Activated CD8-positive, alpha-beta memory T cell treated with anti-CD3 and anti-CD28 coated beads for 1 hour (primary cell): ENCODE results near the gene EFCAB10.

Experiments used
- DNase-seq, 2 donors: peaks; one replicate each; pipeline ENCODE4 v3.0.0-alpha.2; 2020; ENCODE audit warnings: low read depth in 1 of 2; ENCODE audit errors: extremely low read depth in 1 of 2

EFCAB10 gene, protein sequence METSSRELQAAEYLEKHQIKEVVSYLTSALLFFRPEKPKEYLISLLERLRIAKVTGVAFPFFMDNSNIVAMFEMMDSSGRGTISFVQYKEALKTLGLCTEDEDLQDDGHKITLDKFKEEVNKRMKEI

GRCh38 chr7:105581066-105581811, at the start of gene EFCAB10:
TSS of gene EFCAB10 (minus strand) at chr7:105581493. CDS start at chr7:105581463, 30 bp downstream.
- DNase-seq = peak in 1 of 2 donors; percentile 16

DNA sequence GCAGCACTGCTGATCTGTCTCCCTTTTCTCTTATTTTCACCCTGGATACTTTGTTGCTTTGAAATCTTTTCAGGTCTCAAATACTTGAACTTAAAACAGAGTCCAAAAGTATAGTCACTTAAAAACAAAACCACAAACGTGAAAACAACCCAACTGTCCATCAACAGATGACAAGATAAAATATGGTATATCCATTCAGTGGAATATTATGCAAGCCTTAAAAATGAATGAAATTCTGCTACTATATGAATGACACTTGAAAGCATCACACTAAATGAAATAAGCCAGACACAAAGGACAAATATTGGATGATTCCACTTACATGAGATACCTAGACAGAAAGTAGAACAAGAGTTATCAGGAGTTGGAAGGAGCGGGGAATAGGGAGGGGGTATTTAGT, 44.7 kb upstream of the EFCAB10 start:
- DNase-seq = no peak

DNA sequence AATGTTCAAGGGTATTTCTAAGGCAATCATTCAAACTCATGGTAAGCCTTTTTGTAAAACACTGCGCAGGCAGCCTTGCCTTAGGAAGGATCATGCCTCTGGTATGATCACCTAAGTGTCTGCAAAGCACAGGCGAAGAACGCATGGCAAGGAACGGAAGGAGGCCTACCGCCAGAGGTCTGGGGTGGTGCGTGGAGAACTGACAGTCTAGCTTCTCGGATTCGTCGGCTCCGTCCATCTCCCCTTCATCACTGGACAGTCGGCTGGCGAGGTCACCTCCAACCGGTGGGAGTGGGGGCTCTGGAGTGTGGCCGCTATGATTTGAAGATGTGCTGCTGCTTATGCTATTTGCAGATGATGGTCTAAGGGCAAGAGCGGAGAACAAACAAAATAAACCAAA, 42.6 kb upstream of the EFCAB10 start:
- no peak for DNase-seq

DNA sequence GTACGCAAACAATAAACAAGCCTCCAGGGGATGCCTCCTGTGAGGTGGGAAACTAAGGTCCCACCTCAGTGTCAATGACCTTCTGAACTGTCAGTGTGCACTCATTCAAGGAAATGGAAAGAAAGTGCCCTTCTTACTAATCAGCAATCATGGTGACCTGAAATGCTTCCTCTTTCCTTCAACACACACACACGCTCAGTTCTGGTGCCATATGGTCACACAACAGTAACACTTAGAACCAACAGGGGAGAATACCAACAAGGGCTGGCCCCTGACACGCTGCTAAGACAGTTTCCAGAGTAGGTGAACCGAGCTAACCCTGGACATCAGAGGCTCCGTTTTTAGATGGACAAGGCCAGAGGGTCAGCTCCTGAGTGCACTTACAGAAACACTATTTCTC, 42.1 kb upstream of the EFCAB10 start:
- no peak for DNase-seq

GRCh38 chr7:105622106-105622731, 40.9 kb upstream of the EFCAB10 start:
- no peak for DNase-seq

DNA sequence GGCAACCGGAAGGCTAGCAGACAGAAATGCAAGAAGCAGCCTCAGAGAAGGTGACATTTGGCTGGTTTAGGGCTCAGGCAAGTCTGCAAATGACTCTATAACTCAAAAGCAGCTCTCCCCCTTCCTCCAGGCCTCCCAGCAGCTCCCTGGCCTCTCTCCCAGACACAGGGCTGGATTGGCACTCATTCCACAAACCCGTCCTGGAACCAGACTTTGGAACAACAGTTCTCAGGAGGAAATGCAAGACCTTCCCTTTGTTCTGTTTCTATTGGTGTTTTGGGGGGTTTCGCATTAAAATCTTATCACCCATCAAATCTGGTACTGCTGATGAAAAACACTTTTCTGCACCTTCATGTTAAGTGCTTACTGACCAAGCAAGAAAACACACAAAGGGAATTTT, 40.3 kb upstream of the EFCAB10 start:
- no peak for DNase-seq

GRCh38 chr7:105621176-105621575, 39.9 kb upstream of the EFCAB10 start:
- no peak for DNase-seq

DNA sequence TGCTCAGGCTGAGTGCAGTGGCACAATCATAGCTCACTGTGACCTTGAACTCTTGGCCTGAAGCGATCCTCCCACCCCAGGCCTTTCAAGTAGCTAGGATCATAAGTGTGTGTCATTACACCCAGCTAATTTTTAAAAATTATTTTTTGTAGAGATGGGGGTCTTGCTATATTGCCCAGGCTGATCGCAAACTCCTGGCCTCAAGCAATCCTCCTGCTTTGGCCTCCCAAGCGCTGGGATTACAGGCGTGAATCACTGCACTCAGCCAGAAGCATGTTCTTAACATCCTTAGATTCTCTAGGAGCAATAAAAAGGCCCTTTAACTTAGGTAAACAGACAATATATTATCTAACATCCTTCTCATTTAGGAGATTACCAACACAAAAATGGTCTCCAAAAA, 38.3 kb upstream of the EFCAB10 start:
- DNase-seq = no peak

DNA sequence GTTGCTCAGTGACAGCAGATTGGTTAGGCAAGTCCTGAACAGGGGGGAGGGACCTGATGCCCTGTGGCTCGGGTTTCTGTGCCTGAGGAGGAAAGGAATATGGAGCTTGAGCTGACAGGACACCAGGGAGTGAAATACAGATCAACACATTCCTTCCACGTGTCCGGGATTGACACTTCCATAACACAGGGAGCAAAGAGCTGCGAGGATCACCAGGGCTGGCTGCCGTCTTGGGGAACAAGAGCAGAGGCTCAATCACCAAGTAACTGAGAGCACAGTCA, 36.7 kb upstream of the EFCAB10 start:
- no peak for DNase-seq

DNA sequence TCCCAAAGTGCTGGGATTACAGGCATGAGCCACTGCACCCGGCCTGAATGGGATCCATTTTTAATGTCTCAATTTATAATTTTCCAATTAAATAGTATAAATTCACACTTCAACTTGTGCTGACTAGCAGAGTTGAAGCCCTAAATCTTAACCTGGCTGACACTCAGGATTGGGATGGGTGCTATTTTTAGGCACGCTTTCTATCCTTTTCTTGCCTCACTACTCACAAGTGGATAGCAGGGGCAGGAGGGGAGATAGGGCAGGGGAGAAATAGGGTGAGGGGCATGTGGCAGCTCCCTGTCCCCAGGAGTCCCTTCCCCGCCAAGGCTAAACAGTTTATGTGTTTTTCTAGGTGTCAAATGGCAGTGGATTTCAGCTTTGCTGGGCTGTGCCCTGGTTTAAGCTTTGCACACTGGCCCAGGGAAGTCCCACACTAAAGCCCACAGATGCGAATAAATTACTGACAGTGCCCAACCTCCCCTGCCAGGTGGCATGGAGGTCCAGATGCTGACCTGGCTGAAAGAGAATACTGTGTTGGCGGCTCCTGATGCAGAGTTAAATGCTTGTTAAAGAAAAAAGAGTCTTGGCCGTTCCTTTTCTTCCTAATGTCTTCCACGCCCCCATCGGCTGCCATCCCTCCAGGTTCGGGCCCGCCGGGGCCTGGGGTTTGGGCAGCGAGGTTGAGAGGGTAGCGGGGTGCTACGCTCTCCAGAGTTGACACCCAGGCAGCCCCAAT, 36.2 kb upstream of the EFCAB10 start:
- no peak for DNase-seq

DNA sequence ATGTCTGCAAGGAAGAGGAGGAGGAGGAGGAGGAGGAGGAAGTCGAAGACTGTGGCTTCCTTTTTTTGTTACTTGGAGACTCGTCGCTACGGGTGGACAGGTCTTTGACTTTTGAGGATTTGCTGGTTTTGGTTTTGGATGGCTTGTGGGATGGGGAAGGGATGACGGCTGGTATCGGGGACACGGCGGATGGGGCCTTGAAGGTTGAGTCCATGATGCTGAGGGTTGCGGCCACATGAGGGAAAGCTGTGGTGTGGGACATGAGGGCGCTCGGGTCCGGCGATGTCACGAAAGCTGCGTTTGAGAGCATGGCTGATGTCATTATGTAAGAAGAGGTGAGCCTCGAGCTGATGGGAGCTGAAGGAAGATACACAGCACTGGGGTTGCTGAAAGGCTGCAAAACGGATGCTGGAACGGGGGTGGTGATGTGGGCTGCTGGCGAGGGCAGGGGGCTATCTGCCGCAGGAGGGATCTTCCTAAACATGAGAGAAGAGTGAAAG, 33.1 kb upstream of the EFCAB10 start:
- DNase-seq = no peak

GRCh38 chr7:105613611-105614330, 32.5 kb upstream of the EFCAB10 start:
- no peak for DNase-seq

- DNase-seq = no peak
Observed at GRCh38 chr7:105612806-105613205, 31.5 kb upstream of the EFCAB10 start.

GRCh38 chr7:105611856-105612775, 30.8 kb upstream of the EFCAB10 start:
- DNase-seq = no peak

DNA sequence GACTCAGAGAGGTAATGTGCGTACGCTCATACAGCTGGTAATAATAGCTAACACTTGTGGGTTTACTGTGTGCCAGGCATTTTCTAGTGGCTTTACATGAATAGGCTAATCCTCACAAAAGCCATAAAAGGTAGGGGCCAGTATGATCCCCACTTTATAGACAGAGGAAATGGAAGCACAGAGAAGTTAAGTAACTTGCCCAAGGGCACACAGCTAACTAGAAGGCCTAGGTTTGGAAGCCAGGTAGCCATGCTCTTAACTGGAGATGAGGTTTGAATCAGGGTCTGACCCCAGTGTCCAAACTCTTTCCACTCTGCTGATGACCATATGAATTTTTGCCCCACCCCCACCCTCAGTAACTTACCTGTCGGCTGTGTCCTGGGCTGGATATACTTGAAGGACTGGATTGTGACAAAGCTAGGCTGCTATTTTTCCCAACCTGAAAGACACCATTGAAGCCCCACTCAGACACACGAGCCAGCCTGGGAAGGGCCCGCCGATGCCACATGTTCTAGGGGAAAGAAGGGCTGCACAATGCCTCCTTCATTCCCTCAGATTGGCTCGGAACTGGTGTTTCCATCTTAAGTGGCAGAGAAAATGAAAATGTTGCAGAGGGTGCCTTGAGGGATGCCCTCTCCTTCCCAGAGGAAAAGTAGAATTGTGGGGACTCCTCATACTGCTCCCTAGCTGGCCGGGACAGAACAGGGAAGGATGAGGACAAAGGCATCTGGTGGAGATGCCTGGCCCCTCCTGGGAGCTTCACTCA, 29.1 kb upstream of the EFCAB10 start:
- no peak for DNase-seq

DNA sequence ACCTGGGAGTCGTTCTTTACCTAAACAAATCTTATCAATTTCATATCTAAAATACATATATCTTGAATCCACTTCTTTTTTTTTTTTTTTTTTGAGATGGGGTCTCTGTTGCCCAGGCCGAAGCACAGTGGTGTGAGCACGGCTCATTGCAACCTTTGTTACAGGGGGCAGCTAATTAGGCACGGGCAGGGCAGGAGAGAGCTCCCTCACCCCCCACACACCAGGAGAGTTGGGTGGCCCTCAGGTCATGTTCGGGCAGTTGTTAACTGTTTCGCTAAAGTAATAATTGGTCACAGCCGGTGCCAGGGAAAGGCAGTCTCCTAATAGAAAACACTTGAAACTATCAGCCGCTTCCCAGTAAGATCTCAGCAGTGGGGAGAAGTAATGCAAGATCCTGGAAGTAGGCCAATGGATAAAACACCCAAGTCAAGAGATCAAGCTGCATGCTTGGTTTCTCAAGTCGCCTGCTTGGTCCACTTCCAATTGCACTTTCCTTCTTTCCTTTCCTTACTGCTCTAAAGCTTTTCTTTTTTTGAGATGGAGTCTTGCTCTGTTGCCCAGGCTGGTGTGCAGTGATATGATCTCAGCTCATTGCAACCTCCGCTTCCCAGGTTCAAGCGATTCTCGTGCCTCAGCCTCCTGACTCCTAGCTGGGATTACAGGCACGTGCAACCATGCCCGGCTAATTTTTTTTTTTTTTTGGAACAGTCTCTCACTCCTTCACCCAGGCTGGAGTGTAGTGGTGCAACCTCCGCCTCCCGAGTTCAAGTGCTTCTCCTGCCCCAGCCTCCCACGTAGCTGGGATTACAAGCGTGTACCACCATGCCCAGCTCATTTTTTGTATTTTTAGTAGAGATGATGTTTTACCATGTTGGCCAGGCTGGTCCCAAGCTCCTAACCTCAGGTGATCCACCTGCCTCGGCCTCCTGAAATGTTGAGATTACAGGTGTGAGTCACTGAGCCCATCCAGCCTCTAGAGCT, 21.3 kb upstream of the EFCAB10 start:
- DNase-seq = no peak

DNA sequence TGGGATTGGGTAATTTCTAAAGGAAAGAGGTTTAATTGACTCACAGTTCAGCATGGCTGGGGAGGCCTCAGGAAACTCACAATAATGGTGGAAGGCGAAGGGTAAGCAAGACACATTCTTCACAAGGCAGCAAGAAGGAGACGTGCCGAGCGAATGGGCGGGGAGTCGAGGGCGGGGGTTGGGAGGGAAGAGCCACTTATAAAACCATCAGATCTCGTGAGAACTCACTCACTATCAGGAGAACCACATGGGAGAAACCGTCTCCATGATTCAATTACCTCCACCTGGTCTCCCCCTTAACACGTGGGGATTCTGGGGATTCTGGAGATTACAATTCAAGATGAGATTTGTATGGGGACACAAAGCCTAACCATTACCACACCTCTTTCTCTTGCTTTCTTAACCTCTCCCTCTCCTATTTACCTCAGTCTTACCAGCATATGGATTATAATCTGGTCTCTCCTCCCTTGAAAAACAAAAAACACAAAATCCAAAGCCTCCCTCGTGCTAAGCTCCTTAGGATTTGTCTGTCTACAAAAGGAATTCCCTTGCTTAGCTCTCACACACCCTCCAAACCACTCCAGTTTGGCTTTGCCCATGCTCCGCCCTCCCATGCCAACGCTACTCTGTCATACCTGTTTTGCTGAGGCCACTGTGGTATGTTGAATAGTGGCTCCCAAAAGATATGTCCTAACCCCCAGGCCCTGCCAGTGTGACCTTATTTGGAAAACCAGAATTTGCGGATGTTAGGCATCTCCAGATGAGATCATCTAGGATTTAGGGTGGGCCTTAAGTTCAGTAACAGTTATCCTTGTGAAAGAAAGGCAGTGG, 19.6 kb upstream of the EFCAB10 start:
- DNase-seq = no peak
